ENCODE results near the gene TMEM151A. TPM values are rescaled to one million over a fixed set of nuclear protein-coding genes. Genes with fewer than 3 reads are reported as not detected.
A peak's percentile ranks its signal among the peaks of the same experiment; 100 is the strongest.

TMEM151A gene
- 1 to 10 TPM in 1 of 6 donors, under 1 TPM in 1, not detected in 4; 0.29 to 1.9 TPM for total RNA-seq

DNA sequence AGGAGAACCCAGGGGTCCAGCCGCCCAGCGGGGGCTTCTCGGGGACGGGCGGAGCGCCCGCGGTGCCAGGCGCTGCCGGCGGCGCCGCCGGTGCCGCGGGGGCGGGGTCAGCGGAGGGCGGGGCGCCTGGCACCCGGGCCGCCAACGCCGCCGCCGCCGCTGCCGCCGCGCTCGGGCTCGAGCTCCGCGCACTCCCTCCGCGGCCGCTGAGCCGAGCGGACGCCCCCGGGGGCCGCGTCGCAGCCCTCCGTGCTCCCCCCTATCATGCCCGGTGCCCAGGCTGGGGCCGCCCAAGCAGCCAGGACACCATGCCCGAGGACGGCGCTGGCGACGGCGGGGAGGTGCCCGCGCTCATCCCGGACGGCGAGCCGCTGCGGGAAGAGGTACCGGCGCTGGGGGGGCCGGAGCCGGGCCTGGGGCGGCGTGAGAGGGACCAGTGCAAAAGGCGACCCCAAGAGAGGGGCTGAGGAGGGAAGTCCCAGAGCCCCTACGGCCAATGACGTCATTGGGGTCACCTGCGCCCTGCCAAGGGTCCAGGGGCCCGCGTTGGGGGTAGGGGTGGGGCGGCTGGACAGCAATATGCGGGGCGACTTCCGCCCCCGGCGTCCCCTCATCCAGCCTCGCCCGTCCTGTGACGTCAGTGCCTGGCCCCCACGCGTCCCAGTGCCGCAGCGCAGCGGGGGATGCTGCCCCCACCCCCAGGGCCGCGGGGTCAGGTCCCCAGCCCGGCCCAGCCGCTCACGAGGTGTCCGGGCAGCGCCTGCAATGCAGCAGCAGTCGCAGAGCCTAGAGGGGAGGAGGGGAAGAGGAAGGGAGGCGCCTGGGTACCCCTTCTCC is at the start of gene TMEM151A:
TMEM151A (plus strand) TSS at position 189 of the 837 bp plus-strand sequence; CDS start at position 309, 120 bp downstream.
- Histone ChIP-seq H3K4me3 (peak within 1 kb of the TSS; percentile 42 to 54 (median 45)), H3K27me3 (peaks cover 0 to 35% (median 9%) of the 10 kb centered on the region in 4 donors), H3K4me1 (peaks cover 23 to 43% (median 27%) of the 10 kb centered on the region in 4 donors), H3K9me3 (no peaks in the 10 kb centered on the region), H3K36me3 (no peaks in the 10 kb centered on the region), H3K27ac (no peak within 1 kb of the TSS)
- WGBS, 2 donors = 0 to 1% methylated on average over 1 to 47 of the region's 95 CpGs
- peak in 1 of 2 donors; percentile 89 for DNase-seq
- TF ChIP-seq, protein P1, sequence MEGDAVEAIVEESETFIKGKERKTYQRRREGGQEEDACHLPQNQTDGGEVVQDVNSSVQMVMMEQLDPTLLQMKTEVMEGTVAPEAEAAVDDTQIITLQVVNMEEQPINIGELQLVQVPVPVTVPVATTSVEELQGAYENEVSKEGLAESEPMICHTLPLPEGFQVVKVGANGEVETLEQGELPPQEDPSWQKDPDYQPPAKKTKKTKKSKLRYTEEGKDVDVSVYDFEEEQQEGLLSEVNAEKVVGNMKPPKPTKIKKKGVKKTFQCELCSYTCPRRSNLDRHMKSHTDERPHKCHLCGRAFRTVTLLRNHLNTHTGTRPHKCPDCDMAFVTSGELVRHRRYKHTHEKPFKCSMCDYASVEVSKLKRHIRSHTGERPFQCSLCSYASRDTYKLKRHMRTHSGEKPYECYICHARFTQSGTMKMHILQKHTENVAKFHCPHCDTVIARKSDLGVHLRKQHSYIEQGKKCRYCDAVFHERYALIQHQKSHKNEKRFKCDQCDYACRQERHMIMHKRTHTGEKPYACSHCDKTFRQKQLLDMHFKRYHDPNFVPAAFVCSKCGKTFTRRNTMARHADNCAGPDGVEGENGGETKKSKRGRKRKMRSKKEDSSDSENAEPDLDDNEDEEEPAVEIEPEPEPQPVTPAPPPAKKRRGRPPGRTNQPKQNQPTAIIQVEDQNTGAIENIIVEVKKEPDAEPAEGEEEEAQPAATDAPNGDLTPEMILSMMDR (IDR thresholded peaks at IDR 0.05) = no peak
- TF ChIP-seq EP300 (IDR thresholded peaks at IDR 0.05) = no peak
- TF ChIP-seq POLR2A (IDR thresholded peaks at IDR 0.05) = no peak
- TF ChIP-seq POLR2AphosphoS5 (IDR thresholded peaks at IDR 0.05) = no peak
- no peak for ATAC-seq (ENCODE audit: low FRiP score in 2 of 2)

DNA sequence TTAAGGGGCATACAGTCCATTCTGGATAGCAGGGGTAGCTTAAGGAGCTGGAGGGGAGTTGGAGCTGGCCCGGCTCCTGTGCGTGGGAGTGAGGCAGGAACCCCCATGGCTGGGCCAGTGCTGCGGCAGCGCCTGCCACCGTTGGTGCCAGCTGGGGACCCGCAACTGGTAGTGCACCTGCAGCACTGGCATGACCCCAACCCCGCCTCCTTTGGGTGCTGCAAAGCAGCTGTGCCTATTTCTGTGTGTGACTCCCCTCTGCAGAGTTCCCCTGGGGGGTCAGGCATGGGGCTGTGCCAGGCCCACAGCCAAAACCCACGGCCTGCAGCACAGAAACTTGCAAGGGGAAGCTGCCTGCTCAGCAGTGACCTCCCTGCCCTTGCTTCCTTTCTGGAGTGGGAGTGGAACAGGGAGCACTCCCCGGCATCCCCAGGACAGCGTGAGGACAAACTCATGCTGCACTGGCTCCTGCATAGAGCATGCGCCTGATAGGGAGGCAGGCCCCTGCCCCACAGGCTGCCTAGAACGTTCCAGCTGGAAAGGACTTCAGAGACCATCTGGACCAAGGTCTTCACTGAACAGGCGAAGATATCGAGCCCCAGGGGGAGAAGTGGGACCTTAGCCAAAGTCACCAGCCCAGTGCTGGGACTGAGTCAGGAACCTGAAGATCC is 49.5 kb upstream of the TMEM151A start:
- Histone ChIP-seq H3K4me1 (no peaks in the 10 kb centered on the region), H3K27me3 (no peaks in the 10 kb centered on the region), H3K27ac (no peak overlapping the region), H3K4me3 (no peak overlapping the region), H3K36me3 (peaks cover 6 to 80% (median 62%) of the 10 kb centered on the region in 4 donors), H3K9me3 (no peaks in the 10 kb centered on the region)
- ATAC-seq (ENCODE audit: low FRiP score in 2 of 2) (no peak), DNase-seq (peak in 1 of 2 donors; percentile 63)
- 84 to 85% methylated on average over 7 to 14 of the region's 14 CpGs for WGBS, 2 donors
- TF ChIP-seq POLR2A (IDR thresholded peaks at IDR 0.05) (no peak), EP300 (IDR thresholded peaks at IDR 0.05) (no peak), POLR2AphosphoS5 (IDR thresholded peaks at IDR 0.05) (no peak)
- TF ChIP-seq, protein P1 (IDR thresholded peaks at IDR 0.05) = no peak

DNA sequence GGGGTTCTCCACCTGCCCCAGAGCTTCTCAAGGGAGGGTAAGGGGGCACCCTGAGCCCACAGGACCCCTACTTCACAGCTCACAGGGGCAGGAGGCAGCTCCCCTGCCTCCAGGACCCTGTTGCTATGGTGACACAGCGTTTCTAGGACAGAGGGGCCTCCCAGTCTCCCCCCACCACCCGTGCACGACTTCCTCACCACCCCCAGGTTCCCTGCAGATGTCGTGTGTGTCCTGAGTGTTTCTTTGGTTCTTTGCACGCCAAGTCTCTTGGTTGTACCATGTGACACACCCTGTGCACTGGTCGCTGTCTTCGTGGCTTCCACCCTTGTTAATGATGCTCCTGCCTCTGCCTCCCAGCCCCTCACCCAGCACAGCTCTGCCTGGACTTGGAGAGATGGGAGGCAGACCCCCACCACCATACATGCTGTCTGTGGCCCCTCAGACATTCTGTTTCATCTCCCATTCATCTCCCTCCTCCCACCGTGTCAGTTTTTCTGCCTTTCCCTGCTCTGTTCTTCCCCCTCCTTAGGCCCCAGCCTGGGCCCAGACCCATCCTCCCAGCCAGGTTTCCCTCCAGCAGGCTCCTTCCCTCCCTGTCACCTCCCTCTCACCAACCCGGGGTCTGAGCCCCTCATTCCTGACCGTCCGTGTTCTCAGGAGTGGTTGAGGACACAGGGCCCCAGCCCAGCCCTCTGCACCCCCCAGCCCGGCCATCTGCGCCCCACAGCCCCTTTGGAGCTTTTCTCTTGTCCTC is 47.7 kb upstream of the TMEM151A start:
- no peak overlapping the region for H3K4me3 ChIP-seq
- H3K36me3 ChIP-seq = peaks cover 6 to 67% (median 52%) of the 10 kb centered on the region in 4 donors
- H3K9me3 ChIP-seq = no peaks in the 10 kb centered on the region
- ATAC-seq (ENCODE audit: low FRiP score in 2 of 2) = no peak
- WGBS, 2 donors = 79 to 84% methylated on average over 13 of the region's 13 CpGs
- DNase-seq = no peak
- no peaks in the 10 kb centered on the region for H3K27me3 ChIP-seq
- H3K4me1 ChIP-seq = no peaks in the 10 kb centered on the region
- H3K27ac ChIP-seq = no peak overlapping the region
- TF ChIP-seq, protein P1 (IDR thresholded peaks at IDR 0.05) = no peak
- TF ChIP-seq POLR2AphosphoS5 (IDR thresholded peaks at IDR 0.05) (no peak), EP300 (IDR thresholded peaks at IDR 0.05) (no peak), POLR2A (IDR thresholded peaks at IDR 0.05) (no peak)

DNA sequence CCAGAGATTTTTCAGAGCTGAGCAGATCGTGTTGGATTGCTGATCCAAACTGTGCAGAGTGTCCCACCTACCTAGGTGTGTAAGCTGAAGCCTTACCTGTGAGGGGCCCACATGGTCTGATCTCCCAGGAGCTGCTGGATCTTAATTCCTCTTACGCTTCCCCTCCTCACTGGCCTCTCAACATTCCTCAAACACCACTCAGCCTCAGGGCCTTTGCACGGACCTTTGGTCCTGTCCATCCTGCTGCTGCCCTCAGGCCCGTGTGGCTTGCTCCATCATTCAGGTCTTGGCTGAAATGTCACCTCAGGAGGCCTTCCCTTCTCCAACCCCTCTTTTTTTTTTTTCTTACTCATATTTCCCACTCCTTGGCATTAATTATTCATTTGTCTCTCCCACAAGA is 44.4 kb upstream of the TMEM151A start:
- no peak overlapping the region for H3K4me3 ChIP-seq
- 89% methylated on average over 4 of the region's 4 CpGs for WGBS, 2 donors
- no peak for ATAC-seq (ENCODE audit: low FRiP score in 2 of 2)

More for the DNA sequence above, 44.4 kb upstream of the TMEM151A start:
- Histone ChIP-seq H3K27ac (no peak overlapping the region), H3K36me3 (peaks cover 0 to 41% (median 25%) of the 10 kb centered on the region in 4 donors), H3K4me1 (no peaks in the 10 kb centered on the region), H3K27me3 (no peaks in the 10 kb centered on the region), H3K9me3 (no peaks in the 10 kb centered on the region)
- no peak for DNase-seq
- TF ChIP-seq POLR2AphosphoS5 (IDR thresholded peaks at IDR 0.05) (no peak), POLR2A (IDR thresholded peaks at IDR 0.05) (no peak), EP300 (IDR thresholded peaks at IDR 0.05) (no peak)
- TF ChIP-seq, protein P1 (IDR thresholded peaks at IDR 0.05) = no peak
